ENCODE data around the gene SLC39A3.

SLC39A3 gene

DNA sequence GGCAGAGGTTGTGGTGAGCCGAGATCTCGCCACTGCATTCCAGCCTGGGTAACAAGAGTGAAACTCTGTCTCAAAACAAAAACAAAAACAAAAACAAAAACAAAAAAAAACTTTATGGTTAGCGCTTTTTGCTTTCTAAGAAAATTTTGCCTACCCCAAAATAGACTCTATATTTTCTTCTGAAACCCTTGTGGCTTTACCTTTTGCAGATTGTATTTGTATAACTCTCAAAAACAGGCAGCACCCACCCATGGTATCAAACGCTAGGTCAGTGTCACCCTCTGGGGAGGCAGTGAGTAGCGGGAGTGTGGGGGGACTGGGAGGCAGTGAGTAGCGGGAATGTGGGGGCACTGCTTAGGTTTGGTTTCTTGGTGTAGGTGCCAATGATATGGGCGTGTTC, 7.5 kb upstream of the SLC39A3 start:
- DNase-seq (ENCODE audit: low spot score): no peak

- no peak for DNase-seq (ENCODE audit: low spot score)
Measured at GRCh38 chr19:2744113-2744512, 4.3 kb upstream of the SLC39A3 start.

DNA sequence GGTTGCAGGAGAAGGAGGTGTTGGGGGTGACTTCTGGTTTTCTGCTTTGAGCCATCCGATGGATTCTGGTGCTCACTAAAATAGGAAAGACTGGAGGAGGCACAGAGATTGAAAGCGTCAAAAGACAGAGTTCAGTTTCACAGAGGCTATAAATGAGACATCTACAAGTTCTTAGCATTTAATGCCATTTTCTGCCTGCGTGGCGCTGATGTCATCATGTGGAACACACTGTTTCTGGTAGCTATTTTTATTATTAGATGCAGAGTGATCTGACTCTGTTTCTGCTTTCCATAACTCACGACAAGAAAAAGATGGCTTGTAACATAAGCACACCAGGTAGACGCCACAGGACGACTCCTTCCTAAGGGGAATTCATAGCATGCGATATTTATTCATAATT, 3.3 kb upstream of the SLC39A3 start:
- DNase-seq (ENCODE audit: low spot score): no peak

GRCh38 chr19:2740314-2740656, 468 bp upstream of the SLC39A3 start:
- no peak for DNase-seq (ENCODE audit: low spot score)

DNA sequence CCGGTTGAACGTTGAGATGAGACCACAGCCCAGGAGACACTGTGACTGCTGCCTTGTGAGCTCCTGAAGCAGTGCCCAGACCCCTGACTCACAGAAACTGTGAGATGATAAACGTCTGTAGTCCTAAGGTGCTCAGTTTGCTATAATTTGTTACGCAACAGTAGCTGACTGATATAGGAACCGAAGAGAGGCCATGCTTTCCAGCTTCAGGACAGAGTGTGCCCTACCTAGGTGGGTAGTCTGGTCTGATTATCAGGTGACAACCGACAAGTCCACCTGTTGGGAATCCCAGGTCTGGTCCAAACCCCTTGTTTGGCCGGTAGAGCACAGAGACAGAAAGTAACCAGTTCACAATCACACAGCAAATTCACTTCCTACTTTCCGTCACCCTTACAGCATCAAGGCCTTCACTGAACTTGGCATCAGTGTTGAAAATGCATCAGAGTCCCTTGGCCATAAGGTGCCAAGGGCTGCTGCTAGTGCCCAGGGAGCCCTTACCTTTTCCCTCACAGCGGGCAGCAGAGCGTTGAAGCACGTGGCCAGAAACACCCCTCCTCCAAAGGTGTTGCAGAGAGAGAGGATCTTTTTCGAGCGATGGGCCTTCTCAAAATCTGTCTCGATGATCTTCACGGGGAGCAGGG, 3.1 kb downstream of the SLC39A3 start:
- DNase-seq (ENCODE audit: low spot score): no peak

- DNase-seq (ENCODE audit: low spot score): no peak
Measured at GRCh38 chr19:2735374-2735773, 4.4 kb downstream of the SLC39A3 start.

GRCh38 chr19:2734589-2735288, 5.1 kb downstream of the SLC39A3 start:
- DNase-seq (ENCODE audit: low spot score): no peak

- no peak for DNase-seq (ENCODE audit: low spot score)
Measured at GRCh38 chr19:2733930-2734588, 5.8 kb downstream of the SLC39A3 start.

- no peak for DNase-seq (ENCODE audit: low spot score)
Measured at GRCh38 chr19:2732883-2733282, 6.9 kb downstream of the SLC39A3 start.

GRCh38 chr19:2732157-2732725, 7.6 kb downstream of the SLC39A3 start:
- no peak for DNase-seq (ENCODE audit: low spot score)

DNA sequence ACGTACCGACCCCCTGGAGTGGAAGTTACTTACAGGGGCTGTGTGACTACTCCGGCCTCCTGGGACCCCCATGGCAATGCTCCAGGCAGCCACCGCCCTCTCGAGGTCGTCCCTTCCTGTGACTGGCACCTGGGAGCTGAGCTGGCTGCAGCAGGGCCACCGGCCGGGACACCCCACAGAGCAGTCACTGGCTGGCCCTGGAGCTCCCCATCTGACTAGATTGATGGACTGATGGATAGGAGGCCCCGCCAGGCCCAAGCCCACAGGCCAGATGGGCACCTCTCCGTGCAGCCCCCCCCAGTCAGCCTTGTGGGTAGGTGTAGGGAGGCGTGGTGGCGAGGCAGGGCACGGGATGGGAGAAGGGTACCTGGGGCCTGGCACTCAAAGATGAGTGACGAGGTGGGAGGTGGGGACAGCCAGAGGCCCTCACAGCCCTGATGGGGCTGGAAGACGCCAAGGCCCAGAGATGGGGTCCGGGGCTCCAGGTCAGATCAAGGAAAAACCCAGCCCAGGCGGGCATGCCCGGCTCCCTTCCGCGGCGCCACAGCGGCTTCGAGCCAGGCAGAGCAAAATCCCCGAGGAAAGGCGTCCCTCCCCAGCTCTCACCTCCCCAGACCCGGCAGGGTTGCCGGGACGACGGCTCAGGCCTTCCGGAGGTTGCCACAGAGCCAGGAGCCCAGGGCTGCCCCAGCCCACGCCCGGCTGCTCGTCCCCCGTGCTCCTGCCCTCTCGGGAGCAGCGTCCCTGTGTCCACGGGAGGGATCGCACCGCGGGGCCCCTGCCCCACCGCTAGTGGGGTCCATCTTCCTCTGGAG, 8.4 kb downstream of the SLC39A3 start:
- DNase-seq (ENCODE audit: low spot score): no peak

- DNase-seq (ENCODE audit: low spot score): no peak
Measured at GRCh38 chr19:2729943-2730818, 9.6 kb downstream of the SLC39A3 start.

DNA sequence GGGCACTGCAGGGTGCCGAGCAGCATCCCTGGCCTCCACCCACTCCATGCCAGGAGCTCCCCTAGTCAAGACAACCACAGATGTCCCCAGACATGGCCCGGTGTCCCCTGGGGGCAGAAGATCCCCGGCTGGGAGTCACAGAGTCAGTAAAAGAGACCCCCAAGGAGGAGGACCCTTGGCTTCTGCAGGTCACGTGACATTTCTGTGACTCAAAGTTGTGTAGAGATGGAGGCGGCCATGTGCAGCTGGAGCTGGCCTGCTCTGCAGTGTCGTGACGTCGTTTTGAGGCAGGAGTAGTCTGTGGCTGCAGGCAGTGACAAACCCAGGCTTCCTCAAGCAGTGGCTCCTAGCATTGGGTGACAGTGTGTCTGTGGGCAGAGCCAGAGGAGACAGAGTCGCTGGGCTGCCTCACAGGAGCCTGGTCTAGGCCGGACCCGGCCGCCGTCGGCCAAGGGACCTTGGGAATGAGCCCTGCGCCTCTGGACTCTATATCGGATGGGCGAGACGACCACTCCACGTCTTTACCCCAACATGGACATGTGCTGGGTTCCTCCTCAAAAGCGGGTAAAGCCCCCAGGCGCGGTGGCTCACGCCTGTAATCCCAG, 10.9 kb downstream of the SLC39A3 start:
- DNase-seq (ENCODE audit: low spot score): no peak

DNA sequence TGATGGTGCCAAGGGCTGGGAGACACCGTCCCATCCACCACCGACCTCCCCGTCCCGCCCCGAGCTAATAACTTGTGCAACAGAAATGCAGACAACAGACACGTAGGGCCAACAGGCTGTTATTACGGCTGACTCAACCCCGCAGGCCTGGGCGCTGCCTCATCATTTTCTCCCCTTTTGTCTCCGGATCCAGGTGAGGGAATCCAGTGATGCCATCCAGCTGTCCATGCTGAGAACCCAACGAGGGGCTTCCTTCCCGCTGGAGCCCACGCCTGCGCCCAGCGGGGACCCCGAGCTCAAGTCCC, 12.2 kb downstream of the SLC39A3 start:
- DNase-seq (ENCODE audit: low spot score): peak; percentile 22

DNA sequence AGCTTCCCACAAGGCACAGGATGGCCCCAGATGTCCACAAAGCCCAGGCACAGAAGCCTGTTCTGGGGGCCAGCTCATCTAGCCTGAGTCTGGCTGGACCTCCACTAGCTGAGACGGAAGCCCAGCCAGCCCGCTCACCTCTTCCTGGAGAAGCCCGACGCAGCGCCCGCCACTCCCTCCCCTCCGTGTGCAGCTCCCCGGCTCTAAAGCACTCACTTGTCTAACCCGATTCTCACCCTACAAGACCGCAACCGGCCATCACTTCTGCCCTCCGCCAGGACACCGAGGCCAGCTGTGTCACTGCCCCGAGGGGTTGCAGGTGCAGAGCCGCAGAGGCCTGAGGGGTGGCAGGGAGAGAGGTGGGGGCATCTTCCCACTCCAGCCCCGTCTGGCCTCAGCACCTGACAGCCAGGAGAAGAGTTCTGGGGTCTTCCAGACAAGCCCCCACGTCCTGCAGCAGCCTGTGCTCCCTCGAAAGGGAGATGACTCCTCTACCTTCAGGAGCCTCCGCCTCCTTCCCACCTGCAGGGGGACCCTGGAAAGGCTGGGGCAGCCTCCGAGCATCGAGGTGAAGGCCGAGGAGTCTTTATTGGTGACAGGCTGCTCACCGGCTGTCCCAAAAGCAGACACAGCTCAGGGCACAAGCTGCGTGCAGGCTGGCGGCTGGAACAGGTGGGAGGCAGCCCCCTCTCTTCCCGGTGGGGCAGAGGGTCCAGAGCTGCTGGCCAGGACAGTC, 12.7 kb downstream of the SLC39A3 start:
- DNase-seq (ENCODE audit: low spot score): peak; percentile 10

- no peak for DNase-seq (ENCODE audit: low spot score)
Measured at GRCh38 chr19:2726160-2726855, 13.5 kb downstream of the SLC39A3 start.

GRCh38 chr19:2724148-2724557, 15.7 kb downstream of the SLC39A3 start:
- no peak for DNase-seq (ENCODE audit: low spot score)

- no peak for DNase-seq (ENCODE audit: low spot score)
Measured at GRCh38 chr19:2723747-2724146, 16.1 kb downstream of the SLC39A3 start.

- no peak for DNase-seq (ENCODE audit: low spot score)
Measured at GRCh38 chr19:2723345-2723715, 16.5 kb downstream of the SLC39A3 start.

Measured in kidney tubule cell (primary cell).